ENCODE measurements around the gene CTLA4.

Gene CTLA4

DNA sequence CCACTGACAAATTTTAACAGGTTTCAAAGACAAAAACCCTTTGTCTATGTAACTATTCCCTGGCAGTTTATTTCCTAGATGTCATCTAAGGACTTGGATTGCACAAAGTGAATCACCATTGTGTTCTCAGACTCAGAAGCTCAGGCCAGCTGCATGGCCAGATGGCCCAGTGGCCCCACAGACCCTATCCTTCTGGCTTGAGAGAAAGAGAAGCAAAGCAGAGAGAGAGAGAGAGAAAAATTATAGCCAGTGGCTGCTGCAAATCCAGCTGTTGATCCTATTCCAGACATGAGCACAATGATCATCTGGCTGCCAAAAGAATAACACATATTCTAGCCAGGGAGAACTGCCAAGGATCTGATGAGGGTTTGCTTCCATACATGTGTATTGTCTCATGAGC is 25.8 kb downstream of the CTLA4 start:
- DNase-seq = no peak

DNA sequence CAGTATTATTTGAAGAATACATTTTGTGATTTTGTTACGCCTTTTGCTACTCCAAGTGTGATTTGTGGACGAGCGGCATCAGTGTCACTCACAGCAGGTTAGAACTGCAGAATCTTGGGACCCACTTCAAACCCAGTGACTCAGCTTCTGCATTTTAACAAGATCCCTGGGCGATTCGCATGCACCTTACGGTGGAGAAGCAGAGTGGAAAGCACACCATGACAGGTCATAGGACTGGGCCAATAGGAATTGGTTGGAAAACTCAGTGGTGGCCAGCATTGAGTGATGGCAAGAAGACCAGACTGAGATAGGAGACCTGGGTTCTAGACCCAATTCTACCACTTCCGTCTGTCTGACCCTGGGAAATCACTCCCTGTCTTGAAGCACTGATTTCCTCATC is 26.3 kb downstream of the CTLA4 start:
- DNase-seq = no peak

GRCh38 chr2:203894262-203894661 is 26.7 kb downstream of the CTLA4 start:
- DNase-seq = no peak

GRCh38 chr2:203897544-203897943 is 30.0 kb downstream of the CTLA4 start:
- DNase-seq = no peak

GRCh38 chr2:203898657-203899056 is 31.1 kb downstream of the CTLA4 start:
- no peak for DNase-seq

GRCh38 chr2:203900253-203900652 is 32.7 kb downstream of the CTLA4 start:
- no peak for DNase-seq

DNA sequence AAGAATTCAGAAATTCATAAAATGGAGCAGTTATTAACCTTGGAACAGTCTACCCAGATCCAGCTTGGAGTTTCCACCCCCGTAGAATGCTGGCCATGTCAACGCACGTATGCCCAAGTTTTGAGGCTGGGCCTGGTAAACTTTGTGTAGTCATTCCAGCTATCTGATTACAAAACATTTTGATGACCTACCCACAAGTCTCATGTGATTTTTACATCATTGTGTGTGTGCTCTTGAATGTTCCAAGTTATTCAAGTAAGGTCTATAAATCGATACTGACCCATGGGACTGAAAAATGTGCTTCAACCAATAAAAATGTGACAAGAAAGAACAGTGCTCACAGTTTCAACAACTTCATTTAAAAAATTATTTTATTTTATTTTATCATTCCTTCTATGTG is 36.5 kb downstream of the CTLA4 start:
- no peak for DNase-seq

DNA sequence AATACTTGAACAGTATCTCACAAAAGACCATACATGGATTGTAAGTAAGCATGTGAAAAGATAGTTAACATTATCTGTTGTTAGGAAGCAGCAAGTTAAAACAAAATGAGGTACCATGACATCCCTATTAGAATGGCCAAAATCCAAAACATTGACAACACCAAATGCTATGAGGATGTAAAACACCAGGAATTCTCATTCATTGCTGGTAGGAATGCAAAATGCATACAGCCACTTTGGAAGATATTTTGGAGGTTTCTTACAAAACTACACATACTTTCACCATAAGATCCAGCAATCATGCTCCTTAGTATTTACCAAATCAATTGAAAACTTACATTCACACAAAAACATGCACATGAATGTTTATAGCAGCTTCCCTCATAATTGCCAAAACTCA is 38.1 kb downstream of the CTLA4 start:
- DNase-seq = no peak

GRCh38 chr2:203908066-203908796 is 40.7 kb downstream of the CTLA4 start:
- no peak for DNase-seq

DNA sequence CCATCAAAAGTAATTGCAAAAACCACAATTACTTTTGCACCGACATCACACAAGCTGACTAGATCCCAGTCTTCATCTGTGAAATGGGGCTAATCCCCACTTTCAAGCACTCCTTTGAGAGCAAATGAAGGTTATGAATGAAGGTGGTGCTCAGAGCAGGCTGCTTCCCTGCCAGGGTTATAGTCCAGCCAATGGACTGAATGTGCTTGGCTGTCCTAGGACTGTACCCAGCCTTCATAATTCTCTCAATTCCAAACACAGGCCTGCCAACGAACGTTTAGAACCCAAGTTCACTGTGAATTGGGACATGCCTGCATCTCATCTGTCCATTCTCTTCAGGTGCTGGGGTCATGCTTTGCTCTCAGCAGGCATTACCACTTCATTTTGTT is 41.2 kb downstream of the CTLA4 start:
- DNase-seq = no peak

GRCh38 chr2:203909261-203909967 is 41.8 kb downstream of the CTLA4 start:
- peak; percentile 9 for DNase-seq

GRCh38 chr2:203909974-203910373 is 42.4 kb downstream of the CTLA4 start:
- DNase-seq = no peak

- peak; percentile 20 for DNase-seq
Observed at GRCh38 chr2:203913947-203914346, 46.4 kb downstream of the CTLA4 start.

- DNase-seq = no peak
Observed at GRCh38 chr2:203914546-203915182, 47.1 kb downstream of the CTLA4 start.

DNA sequence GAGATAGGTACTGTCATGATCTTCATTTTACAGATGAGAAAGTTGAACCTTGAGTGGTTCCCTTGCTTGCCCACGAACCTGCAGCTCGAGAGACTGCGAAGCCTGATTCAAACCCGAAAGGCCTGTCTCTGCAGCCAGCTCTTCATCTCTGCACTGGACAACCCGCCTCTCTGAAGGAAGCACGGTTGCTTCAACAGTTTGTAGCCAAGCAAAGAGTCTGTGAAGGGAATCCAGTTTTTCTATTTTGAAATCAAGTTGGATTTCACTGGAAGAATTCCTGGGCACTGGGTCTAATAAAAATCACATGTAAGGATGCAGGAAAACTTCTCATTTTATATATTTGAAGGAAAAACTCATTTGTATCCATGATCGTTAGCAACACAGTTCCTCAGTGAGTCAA is 47.7 kb downstream of the CTLA4 start:
- DNase-seq = no peak

DNA sequence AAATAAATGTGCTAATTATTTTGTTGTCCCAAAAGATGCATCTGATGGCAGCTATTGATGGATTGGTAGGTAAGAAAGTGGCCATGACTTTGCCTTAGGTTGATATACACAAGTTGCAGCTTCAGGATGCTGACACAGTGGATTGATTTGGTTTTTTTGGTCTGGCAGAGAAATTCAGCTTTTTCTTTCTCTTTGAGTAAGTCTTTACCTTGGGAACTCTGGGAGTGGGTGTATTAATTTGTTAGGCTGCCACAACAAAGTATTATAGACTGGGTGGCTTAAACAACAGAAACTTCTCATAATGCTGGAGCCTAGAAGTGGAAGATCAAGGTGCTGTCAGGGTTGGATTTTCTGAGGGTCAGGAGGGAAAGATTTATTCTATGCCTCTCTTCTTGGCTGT is 49.2 kb downstream of the CTLA4 start:
- DNase-seq = no peak

DNA sequence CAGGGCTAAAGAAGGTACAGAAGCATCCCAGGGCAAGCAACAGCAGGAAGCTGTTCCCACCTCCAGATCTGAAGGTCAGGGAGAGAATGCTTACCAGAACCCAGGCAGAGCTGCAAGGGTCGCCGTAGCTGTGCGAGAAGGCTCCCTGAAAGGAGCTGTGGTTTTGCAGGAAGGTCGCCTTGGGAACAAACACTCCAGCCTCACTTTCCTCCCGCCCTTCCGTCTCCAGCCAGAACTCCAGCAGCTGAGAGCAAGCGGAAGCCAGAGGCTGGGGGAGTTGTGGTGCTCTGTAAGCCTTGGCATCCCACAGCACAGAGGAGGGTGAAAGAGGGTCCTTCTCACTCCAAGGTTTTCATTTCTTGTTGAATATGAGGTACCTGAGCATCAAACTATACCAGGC is 50.7 kb downstream of the CTLA4 start:
- DNase-seq = no peak

DNA sequence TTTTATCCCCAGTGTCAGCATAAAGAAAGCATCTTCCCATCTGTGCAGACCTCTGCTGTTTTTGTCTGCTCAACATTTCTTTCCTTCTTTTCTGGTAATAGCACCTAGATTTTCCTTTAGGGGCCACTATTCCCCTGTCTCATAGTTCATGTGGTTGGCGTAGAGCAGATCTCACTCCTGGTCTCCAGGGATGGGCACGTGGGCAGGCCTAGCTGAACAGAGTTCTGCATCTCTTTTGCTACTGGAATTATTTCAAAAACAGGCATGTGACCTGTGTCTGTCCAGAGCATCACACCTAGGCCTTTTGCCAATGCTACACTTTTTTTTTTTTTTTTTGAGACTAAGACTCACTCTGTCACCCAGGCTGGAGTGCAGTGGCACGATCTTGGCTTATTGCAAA is 51.3 kb downstream of the CTLA4 start:
- DNase-seq = no peak

Measured in NCI-H69 (cell line).